Panc1 (cell line): ENCODE results near the gene DENND10. TPM values are rescaled to one million over a fixed set of nuclear protein-coding genes. Genes with fewer than 3 reads are reported as not detected.

Source experiments
- ATAC-seq: fragments of 200-7000 bp; cut with Tn5 transposase; 2 replicates; pipeline ENCODE4 v1.9.1; 2020; ENCODE audit warnings: mild to moderate bottlenecking, moderate library complexity
- BruUV-seq: library from RNA; stranded (reverse); fragments of 400-500 nt; replicated peaks from 2 replicates; lab custom pipeline; 2021; lab: Mats Ljungman, UMichigan
- CTCF ChIA-PET: fragments of 300-600 bp; sonication (Branson Sonifier 250); formaldehyde crosslinking; loops from one replicate; lab custom pipeline; 2022; ENCODE audit warnings: antibody characterized with exemption; lab: Charles Lee
- POLR2A ChIA-PET: fragments of 300-600 bp; sonication (Branson Sonifier 250); formaldehyde crosslinking; loops from one replicate; lab custom pipeline; 2022; ENCODE audit warnings: antibody characterized with exemption; lab: Charles Lee
- DNase-seq: peaks from one replicate; pipeline ENCODE4 v3.0.0-alpha.2; 2010; ENCODE audit warnings: low read depth, low spot score
- H3K27ac ChIP-seq: 2 replicates; pipeline ENCODE4 v1.5.1; 2011; ENCODE audit warnings: mild to moderate bottlenecking, low read length, inconsistent platforms
- H3K27me3 ChIP-seq: fragments of 200-500 bp; sonication (Bioruptor generic); 2 replicates; pipeline ENCODE4 v1.6.0; 2014; ENCODE audit warnings: low read length, inconsistent platforms; ENCODE audit not compliant: control insufficient read depth, insufficient read depth
- H3K36me3 ChIP-seq: fragments of 200-500 bp; sonication (Bioruptor generic); 2 replicates; pipeline ENCODE4 v1.5.1; 2014; ENCODE audit warnings: inconsistent platforms, mild to moderate bottlenecking, low read length, moderate library complexity; ENCODE audit not compliant: control insufficient read depth, insufficient read depth
- H3K4me1 ChIP-seq: 2 replicates; pipeline ENCODE4 v1.5.1; 2011; ENCODE audit warnings: inconsistent platforms, mild to moderate bottlenecking, low read length, moderate library complexity; ENCODE audit not compliant: control insufficient read depth, insufficient read depth
- H3K4me3 ChIP-seq, 2 experiments: 2 replicates each; pipeline ENCODE4 v1.5.1; 2011 to 2012; ENCODE audit warnings: low read depth in 2 of 2, low read length in 2 of 2, mild to moderate bottlenecking in 2 of 2, inconsistent platforms in 1 of 2, moderate library complexity in 1 of 2
- H3K9me3 ChIP-seq: fragments of 200-500 bp; sonication (Bioruptor generic); 2 replicates; pipeline ENCODE4 v1.5.1; 2014; ENCODE audit warnings: low read depth, mild to moderate bottlenecking, inconsistent platforms, low read length, moderate library complexity; ENCODE audit not compliant: control insufficient read depth, insufficient read depth
- CTCF ChIP-seq: fragments of 450-650 bp; IDR thresholded peaks from 2 replicates; pipeline ENCODE4 v1.5.1; 2017; ENCODE audit warnings: mild to moderate bottlenecking
- POLR2AphosphoS5 ChIP-seq: IDR thresholded peaks from 2 replicates; pipeline ENCODE4 v1.6.1; 2012; ENCODE audit warnings: mild to moderate bottlenecking, low read depth, low read length, moderate library complexity
- REST ChIP-seq, 2 experiments: IDR thresholded peaks; 2 replicates each; pipeline ENCODE4 v1.6.1; 2011 to 2012; ENCODE audit warnings: low read depth in 2 of 2, control low read depth in 1 of 2, low read length in 1 of 2, mild to moderate bottlenecking in 1 of 2, moderate library complexity in 1 of 2; ENCODE audit not compliant: insufficient read depth in 1 of 2
- SIN3A ChIP-seq: IDR thresholded peaks from 2 replicates; pipeline ENCODE4 v1.6.1; 2012; ENCODE audit warnings: low read depth, mild to moderate bottlenecking, low read length, moderate library complexity, borderline replicate concordance; ENCODE audit not compliant: insufficient read depth
- TCF7L2 ChIP-seq: IDR thresholded peaks from 2 replicates; pipeline ENCODE4 v1.6.1; 2011; ENCODE audit warnings: mild to moderate bottlenecking, low read depth, low read length, inconsistent platforms
- in situ Hi-C: cut with HindIII; loops from 2 replicates; pipeline ENCODE4 v1.10.0; 2016; ENCODE audit warnings: low sequenced_read_pairs, low pct_unique_long_range_greater_than_20kb
- intact Hi-C: fragments of 100-400 bp; cut with micrococcal nuclease; formaldehyde crosslinking; loops from one replicate; pipeline ENCODE4 v1.10.0; 2022; ENCODE audit not compliant: unreplicated experiment
- total RNA-seq: library from RNA; stranded (reverse); gene quantifications from one replicate; pipeline ENCODE4 v1.2.1, GENCODE V29; 2021; ENCODE audit not compliant: unreplicated experiment

DENND10 gene
- total RNA-seq, 1 experiment from 2014 or later = 72.8 TPM

GRCh38 chr10:119112056-119112455 lies 8.1 kb downstream of the DENND10 start:
- ChIA-PET POLR2A (no interaction called here), CTCF (interaction anchor here (0.6 kb wide), 1 partner anchor 11 kb away, joined by 7 read pairs; no protein-coding TSS in a partner anchor)
- in situ Hi-C loops (no loop called here), intact Hi-C loops (no loop called here)
- Histone ChIP-seq H3K27ac (no peak overlapping the region), H3K36me3 (peaks cover 20% of the 10 kb centered on the region), H3K4me3 (no peak overlapping the region), H3K9me3 (no peaks in the 10 kb centered on the region), H3K4me1 (no peaks in the 10 kb centered on the region), H3K27me3 (no peaks in the 10 kb centered on the region)
- no peak for TF ChIP-seq CTCF
- TF ChIP-seq REST (IDR thresholded peaks at IDR 0.05; ENCODE audit: insufficient read depth in 1 of 2, low read depth in 2 of 2, low read length in 1 of 2) = no peak
- no peak for TF ChIP-seq POLR2AphosphoS5
- TF ChIP-seq SIN3A = no peak
- TSS peak; percentile 44 for BruUV-seq
- ATAC-seq (no peak), DNase-seq (no peak)

GRCh38 chr10:119113751-119114732 lies 10.1 kb downstream of the DENND10 start:
- TF ChIP-seq SIN3A = no peak
- no peak for TF ChIP-seq POLR2AphosphoS5
- no peak for TF ChIP-seq CTCF
- no peak for TF ChIP-seq REST (IDR thresholded peaks at IDR 0.05; ENCODE audit: insufficient read depth in 1 of 2, low read depth in 2 of 2, low read length in 1 of 2)
- TF ChIP-seq TCF7L2 = no peak
- no TSS peak for BruUV-seq
- intact Hi-C loops = no loop called here
- CTCF ChIA-PET = no interaction called here
- H3K9me3 ChIP-seq = no peaks in the 10 kb centered on the region
- POLR2A ChIA-PET = no interaction called here
- H3K36me3 ChIP-seq = peaks cover 20% of the 10 kb centered on the region
- H3K27me3 ChIP-seq = no peaks in the 10 kb centered on the region
- H3K27ac ChIP-seq = no peak overlapping the region
- no peaks in the 10 kb centered on the region for H3K4me1 ChIP-seq
- ATAC-seq (peak; percentile 76), DNase-seq (no peak)
- in situ Hi-C loops = no loop called here
- no peak overlapping the region for H3K4me3 ChIP-seq
